ENCODE measurements around the gene NRBP1.
A peak's percentile ranks its signal among the peaks of the same experiment; 100 is the strongest.

The NRBP1 gene

GRCh38 chr2:27428213-27428977 lies at the start of gene NRBP1:
TSS of gene NRBP1 (plus strand) at chr2:27428631. CDS start at chr2:27433274, 4,643 bp downstream.
- DNase-seq, result peak; percentile 88

GRCh38 chr2:27378809-27379290 lies 49.6 kb upstream of the NRBP1 start:
- no peak for DNase-seq

GRCh38 chr2:27379383-27379835 lies 49.0 kb upstream of the NRBP1 start:
- no peak for DNase-seq

GRCh38 chr2:27379836-27380625 lies 48.4 kb upstream of the NRBP1 start:
- DNase-seq, result peak; percentile 43

- DNase-seq, result peak; percentile 87
Observed at GRCh38 chr2:27380626-27381545, 47.5 kb upstream of the NRBP1 start, which contains the start of gene ZNF513. TSS of gene ZNF513 (minus strand) at chr2:27380734. CDS start at chr2:27380526, 208 bp downstream.

- no peak for DNase-seq
Observed at GRCh38 chr2:27381577-27382181, 46.8 kb upstream of the NRBP1 start.

GRCh38 chr2:27390822-27391679 lies 37.4 kb upstream of the NRBP1 start:
- no peak for DNase-seq

GRCh38 chr2:27393225-27393624 lies 35.2 kb upstream of the NRBP1 start:
- no peak for DNase-seq

GRCh38 chr2:27398962-27399361 lies 29.5 kb upstream of the NRBP1 start:
- DNase-seq, result no peak

GRCh38 chr2:27400348-27401135 lies 27.9 kb upstream of the NRBP1 start:
- DNase-seq, result no peak

GRCh38 chr2:27407798-27408491 lies 20.5 kb upstream of the NRBP1 start:
- no peak for DNase-seq

GRCh38 chr2:27408601-27409320 lies 19.7 kb upstream of the NRBP1 start:
- DNase-seq, result no peak

- DNase-seq, result peak; percentile 96
Observed at GRCh38 chr2:27409321-27410073, 18.9 kb upstream of the NRBP1 start, which contains the start of gene PPM1G. TSS of gene PPM1G (minus strand) at chr2:27409591. CDS start at chr2:27409422, 169 bp downstream.

GRCh38 chr2:27412419-27413152 lies 15.8 kb upstream of the NRBP1 start:
- DNase-seq, result no peak

- DNase-seq, result no peak
Observed at GRCh38 chr2:27416151-27416550, 12.3 kb upstream of the NRBP1 start.

- no peak for DNase-seq
Observed at GRCh38 chr2:27420996-27421395, 7.4 kb upstream of the NRBP1 start.

GRCh38 chr2:27421660-27422250 lies 6.7 kb upstream of the NRBP1 start:
- DNase-seq, result no peak
